GM12891 (cell line): ENCODE measurements around the gene RYR3.

ENCODE experiments used
- DNase-seq: peaks from one replicate; pipeline ENCODE4 v3.0.0; 2011; ENCODE audit warnings: low spot score; ENCODE audit not compliant: insufficient read length
- FAIRE-seq: peaks from 2 replicates; lab custom pipeline; 2011; peaks lifted over from hg19 to GRCh38; lab: Jason Lieb, UNC
- PAX5 ChIP-seq: IDR thresholded peaks from 2 replicates; pipeline ENCODE4 v1.6.1; 2011; ENCODE audit warnings: low read length, moderate library complexity, mild to moderate bottlenecking; ENCODE audit not compliant: insufficient read depth, severe bottlenecking
- POLR2A ChIP-seq: IDR thresholded peaks from 2 replicates; pipeline ENCODE4 v1.6.1; 2011; ENCODE audit warnings: low read depth, low read length, control low read depth
- POLR2AphosphoS5 ChIP-seq: IDR thresholded peaks from 2 replicates; pipeline ENCODE4 v1.6.1; 2011; ENCODE audit warnings: low read depth, low read length, control low read depth
- POU2F2 ChIP-seq: IDR thresholded peaks from 2 replicates; pipeline ENCODE4 v1.6.1; 2011; ENCODE audit warnings: low read depth, mild to moderate bottlenecking, control low read depth, low read length, moderate library complexity
- SPI1 ChIP-seq: IDR thresholded peaks from 2 replicates; pipeline ENCODE4 v1.6.1; 2011; ENCODE audit warnings: low read depth, low read length, control low read depth
- TAF1 ChIP-seq: IDR thresholded peaks from 2 replicates; pipeline ENCODE4 v1.6.1; 2011; ENCODE audit warnings: low read depth, low read length, control low read depth

RYR3 gene

DNA sequence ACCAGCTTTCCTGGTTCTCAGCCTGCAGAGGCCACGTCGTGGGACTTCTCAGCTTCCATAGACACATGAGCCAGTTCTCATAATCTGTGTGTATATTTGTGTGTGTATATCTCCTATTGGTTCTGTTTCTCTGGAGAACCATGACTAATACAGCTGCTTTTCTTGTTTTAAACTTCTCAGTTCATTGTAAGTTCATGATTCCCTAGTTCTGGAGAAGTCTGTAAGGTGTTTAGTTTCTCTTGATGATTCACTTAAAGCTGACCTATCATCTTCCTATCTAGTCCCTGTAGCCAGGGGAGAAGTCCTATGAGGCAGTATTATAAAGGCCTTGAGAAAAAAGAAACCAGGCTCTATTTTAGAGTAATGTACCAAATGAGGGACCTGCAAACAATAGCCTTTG lies 147.7 kb downstream of the RYR3 start:
- FAIRE-seq (no peak), DNase-seq (no peak)
- TF ChIP-seq TAF1 = no peak
- TF ChIP-seq POLR2AphosphoS5 = no peak
- TF ChIP-seq PAX5 = no peak
- TF ChIP-seq POU2F2 = no peak
- TF ChIP-seq POLR2A = no peak
- TF ChIP-seq SPI1 = no peak

GRCh38 chr15:33460166-33460805 lies 149.5 kb downstream of the RYR3 start:
- FAIRE-seq (no peak), DNase-seq (no peak)
- TF ChIP-seq TAF1 (no peak), POLR2AphosphoS5 (no peak), PAX5 (no peak), POLR2A (no peak)

- no peak for TF ChIP-seq TAF1
- no peak for DNase-seq
- FAIRE-seq = no peak
These were observed 150.9 kb downstream of the RYR3 start for GRCh38 chr15:33461671-33462070.

GRCh38 chr15:33467146-33467815 lies 156.5 kb downstream of the RYR3 start:
- DNase-seq = no peak
- TF ChIP-seq POLR2AphosphoS5 (no peak), SPI1 (no peak), POU2F2 (no peak), PAX5 (no peak), POLR2A (no peak), TAF1 (no peak)
- no peak for FAIRE-seq

GRCh38 chr15:33467816-33468163 lies 157.0 kb downstream of the RYR3 start:
- DNase-seq = no peak
- no peak for FAIRE-seq
- no peak for TF ChIP-seq POLR2A
- TF ChIP-seq POLR2AphosphoS5 = no peak
- no peak for TF ChIP-seq TAF1

DNA sequence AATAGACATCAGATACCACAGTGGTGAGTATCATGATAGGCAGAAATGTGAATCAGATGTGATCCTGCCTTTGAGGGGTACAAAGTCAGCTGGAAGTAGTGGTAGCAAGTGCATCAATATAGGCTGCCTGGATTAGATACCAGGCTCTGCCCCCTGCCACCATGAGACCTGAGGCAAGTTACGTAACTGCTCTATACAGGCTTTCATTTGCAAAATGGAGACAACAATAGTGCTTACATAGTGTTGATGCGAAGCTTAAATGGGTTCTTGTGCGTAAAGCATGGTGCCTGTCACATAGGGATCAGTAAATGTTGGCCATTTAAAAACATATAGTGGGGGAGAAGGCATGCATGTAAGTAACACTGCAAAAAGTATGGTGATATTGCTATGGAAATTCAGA lies 158.0 kb downstream of the RYR3 start:
- TF ChIP-seq POLR2A (no peak), POU2F2 (no peak), PAX5 (no peak), TAF1 (no peak), SPI1 (no peak), POLR2AphosphoS5 (no peak)
- FAIRE-seq = no peak
- DNase-seq = no peak

DNA sequence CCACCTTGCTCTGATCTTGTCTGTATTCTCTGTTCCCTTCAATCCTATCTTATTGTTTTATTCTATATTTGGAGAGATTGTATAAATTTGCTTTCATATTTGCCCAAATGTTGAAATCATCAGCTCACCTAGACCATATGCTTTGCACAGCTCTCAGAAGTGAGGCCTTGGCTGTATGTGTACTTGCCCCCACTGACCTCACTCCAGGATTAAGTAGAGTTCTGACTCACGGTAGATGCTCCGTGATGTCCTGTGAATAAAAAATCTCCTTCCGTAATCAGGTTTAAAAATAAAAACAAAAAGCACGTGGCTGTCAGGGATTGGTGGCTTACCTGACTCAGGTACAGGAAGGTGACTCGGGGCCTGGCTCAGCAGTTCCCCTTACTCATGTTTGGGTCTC lies 162.2 kb downstream of the RYR3 start:
- no peak for FAIRE-seq
- no peak for TF ChIP-seq POLR2AphosphoS5
- TF ChIP-seq POU2F2 = no peak
- TF ChIP-seq PAX5 = no peak
- no peak for TF ChIP-seq POLR2A
- no peak for TF ChIP-seq SPI1

GRCh38 chr15:33473714-33474113 lies 162.9 kb downstream of the RYR3 start:
- DNase-seq = no peak
- no peak for TF ChIP-seq POLR2AphosphoS5
- no peak for FAIRE-seq

More for the DNA sequence above, 162.2 kb downstream of the RYR3 start:
- DNase-seq = no peak

- TF ChIP-seq PAX5 = no peak
- TF ChIP-seq POLR2A = no peak
- FAIRE-seq = no peak
- no peak for DNase-seq
These were observed 165.3 kb downstream of the RYR3 start for GRCh38 chr15:33476076-33476475.

GRCh38 chr15:33476908-33477307 lies 166.1 kb downstream of the RYR3 start:
- FAIRE-seq = no peak
- no peak for DNase-seq
- TF ChIP-seq TAF1 (no peak), POU2F2 (no peak), SPI1 (no peak), PAX5 (no peak), POLR2AphosphoS5 (no peak), POLR2A (no peak)

DNA sequence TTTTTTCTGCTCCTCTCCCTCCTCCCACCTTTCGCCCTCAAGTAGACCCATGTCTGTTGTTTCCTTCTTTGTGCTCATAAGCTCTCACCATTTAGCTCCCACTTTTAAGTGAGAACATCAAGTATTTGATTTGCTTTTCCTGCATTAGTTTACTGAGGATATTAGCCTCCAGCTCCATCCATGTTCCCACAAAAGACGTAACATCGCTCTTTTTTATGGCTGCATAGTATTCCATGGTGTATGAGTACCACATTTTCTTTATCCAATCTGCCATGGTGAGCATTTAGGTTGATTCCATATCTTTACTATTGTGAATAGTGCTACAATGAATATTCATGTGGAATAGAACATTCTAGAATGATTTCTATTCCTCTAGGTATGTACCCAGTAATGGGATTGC lies 178.6 kb downstream of the RYR3 start:
- DNase-seq (no peak), FAIRE-seq (no peak)
- TF ChIP-seq SPI1 (no peak), POLR2AphosphoS5 (no peak), PAX5 (no peak), POLR2A (no peak), TAF1 (no peak), POU2F2 (no peak)
